Hepatocyte (in vitro differentiated cells): ENCODE results near the gene KRTAP5-7. TPM values are rescaled to one million over a fixed set of nuclear protein-coding genes. Genes with fewer than 3 reads are reported as not detected.

ENCODE experiments used
- DNase-seq: peaks from one replicate; pipeline ENCODE4 v3.0.0-alpha.2; 2016; ENCODE audit warnings: low spot score
- H2AFZ ChIP-seq: fragments of 200-600 bp; sonication (generic); 2 replicates; pipeline ENCODE4 v1.6.0; 2016; ENCODE audit warnings: antibody characterized with exemption, mild to moderate bottlenecking
- H3K27ac ChIP-seq: fragments of 200-600 bp; sonication (generic); 2 replicates; pipeline ENCODE4 v1.5.1; 2016; ENCODE audit warnings: mild to moderate bottlenecking
- H3K27me3 ChIP-seq: fragments of 200-600 bp; sonication (generic); 2 replicates; pipeline ENCODE4 v1.6.1; 2016
- H3K36me3 ChIP-seq: fragments of 200-600 bp; sonication (generic); replicated peaks from 2 replicates; pipeline ENCODE4 v1.5.1; 2016; ENCODE audit warnings: low read depth; ENCODE audit not compliant: insufficient read depth
- H3K4me1 ChIP-seq: fragments of 200-600 bp; sonication (generic); 2 replicates; pipeline ENCODE4 v1.5.1; 2016; ENCODE audit warnings: mild to moderate bottlenecking, moderate library complexity; ENCODE audit not compliant: insufficient read depth
- H3K4me2 ChIP-seq: fragments of 200-600 bp; sonication (generic); 2 replicates; pipeline ENCODE4 v1.6.0; 2016
- H3K4me3 ChIP-seq: fragments of 200-600 bp; sonication (generic); 2 replicates; pipeline ENCODE4 v1.5.1; 2016; ENCODE audit warnings: mild to moderate bottlenecking
- H3K79me2 ChIP-seq: fragments of 200-600 bp; sonication (generic); 2 replicates; pipeline ENCODE4 v1.6.0; 2017; ENCODE audit warnings: mild to moderate bottlenecking
- H3K9me2 ChIP-seq: fragments of 200-600 bp; sonication (generic); replicated peaks from 2 replicates; pipeline ENCODE4 v1.6.0; 2017; ENCODE audit warnings: mild to moderate bottlenecking; ENCODE audit not compliant: insufficient read depth
- H3K9me3 ChIP-seq: fragments of 200-600 bp; sonication (generic); 2 replicates; pipeline ENCODE4 v1.5.1; 2016; ENCODE audit warnings: low read depth, mild to moderate bottlenecking
- H4K20me1 ChIP-seq: fragments of 200-600 bp; sonication (generic); 2 replicates; pipeline ENCODE4 v1.6.0; 2016; ENCODE audit warnings: mild to moderate bottlenecking; ENCODE audit not compliant: insufficient read depth, poor library complexity, severe bottlenecking
- EZH2 ChIP-seq: fragments of 200-600 bp; sonication (generic); IDR thresholded peaks from 2 replicates; pipeline ENCODE4 v1.6.1; 2016; ENCODE audit warnings: antibody characterized with exemption, mild to moderate bottlenecking, borderline replicate concordance
- EZH2phosphoT487 ChIP-seq: fragments of 200-600 bp; sonication (generic); IDR thresholded peaks from one replicate; pipeline ENCODE4 v1.6.1; 2018; ENCODE audit warnings: antibody characterized with exemption, mild to moderate bottlenecking, low read depth, moderate library complexity; ENCODE audit not compliant: unreplicated experiment, severe bottlenecking
- WGBS: methylation state at CpG from one replicate; pipeline ENCODE4 v1.1.6; 2016; ENCODE audit warnings: low lambda C conversion rate; ENCODE audit errors: missing lambda C conversion rate; 5-methylcytosine and 5-hydroxymethylcytosine counted together
- polyA plus RNA-seq: library from polyadenylated mRNA; unstranded; fragments of >200 nt; fragmentation: Nextera tagmentation; extraction: Ambion mirVana; gene quantifications from 2 replicates; pipeline ENCODE4 v1.2.1, GENCODE V29; 2016
- total RNA-seq: library from RNA; depleted of rRNA; stranded (reverse); fragments of >200 nt; gene quantifications from 2 replicates; pipeline ENCODE4 v1.2.3, GENCODE V29; 2014
- TF ChIP-seq, protein P1 (sequence below): fragments of 200-600 bp; sonication (generic); IDR thresholded peaks from 2 replicates; pipeline ENCODE4 v1.5.1; 2016; ENCODE audit warnings: antibody characterized with exemption, mild to moderate bottlenecking; ENCODE audit not compliant: poor library complexity

Gene KRTAP5-7
- total and polyA plus RNA-seq, 2 experiments from 2014 or later: not detected

DNA sequence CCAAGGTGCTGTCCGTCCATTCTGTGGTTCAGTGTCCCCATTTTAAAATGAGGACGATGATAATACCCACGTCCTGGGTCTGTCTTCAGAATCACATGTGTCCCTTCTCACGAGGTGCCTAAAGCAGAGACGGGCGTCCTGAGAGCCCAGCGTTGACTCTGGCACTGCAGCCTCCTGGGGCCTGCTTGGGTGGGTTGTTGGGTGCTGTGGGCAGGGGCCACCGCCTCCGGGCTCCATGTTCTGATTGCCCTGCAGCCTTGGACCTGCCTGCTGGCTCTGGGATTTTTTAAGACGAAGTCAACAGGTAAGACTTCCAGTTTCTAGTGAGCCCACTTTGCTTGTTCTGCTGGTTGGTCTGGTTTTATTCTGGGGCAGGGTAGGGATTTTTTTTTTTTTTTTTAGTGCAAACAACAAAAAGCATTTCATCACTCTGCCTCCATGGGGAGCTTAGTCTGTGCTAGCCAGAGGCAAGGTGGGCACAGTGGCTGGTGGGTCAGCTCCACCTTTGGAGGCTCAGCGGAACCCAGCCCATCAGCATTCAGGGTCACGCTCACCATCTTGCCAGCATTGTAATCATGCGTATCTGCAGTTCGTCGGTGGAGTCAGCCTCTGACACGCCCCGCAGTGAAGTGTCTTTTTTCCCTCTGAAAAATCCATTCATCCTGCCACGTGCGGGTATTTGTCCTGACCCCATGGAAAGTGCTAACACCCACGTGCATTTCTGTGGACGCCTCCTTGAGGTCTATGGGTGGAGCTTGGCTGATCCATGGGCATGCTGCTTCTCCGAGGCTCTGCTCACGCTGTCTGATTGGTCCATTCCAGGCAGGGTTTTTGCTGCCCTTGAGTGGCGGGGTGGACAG is 45.7 kb upstream of the KRTAP5-7 start:
- Histone ChIP-seq H2AFZ (no peak overlapping the region), H3K4me2 (no peak overlapping the region), H3K79me2 (no peaks in the 10 kb centered on the region), H3K4me3 (no peak overlapping the region), H3K27ac (no peak overlapping the region), H3K27me3 (no peaks in the 10 kb centered on the region), H3K4me1 (peaks cover 4% of the 10 kb centered on the region), H3K36me3 (no peaks in the 10 kb centered on the region), H3K9me3 (no peaks in the 10 kb centered on the region), H4K20me1 (no peaks in the 10 kb centered on the region), H3K9me2 (no peaks in the 10 kb centered on the region)
- 83% methylated on average over 24 of the region's 24 CpGs for WGBS
- TF ChIP-seq EZH2phosphoT487 (no peak), EZH2 (no peak)
- TF ChIP-seq, protein P1, sequence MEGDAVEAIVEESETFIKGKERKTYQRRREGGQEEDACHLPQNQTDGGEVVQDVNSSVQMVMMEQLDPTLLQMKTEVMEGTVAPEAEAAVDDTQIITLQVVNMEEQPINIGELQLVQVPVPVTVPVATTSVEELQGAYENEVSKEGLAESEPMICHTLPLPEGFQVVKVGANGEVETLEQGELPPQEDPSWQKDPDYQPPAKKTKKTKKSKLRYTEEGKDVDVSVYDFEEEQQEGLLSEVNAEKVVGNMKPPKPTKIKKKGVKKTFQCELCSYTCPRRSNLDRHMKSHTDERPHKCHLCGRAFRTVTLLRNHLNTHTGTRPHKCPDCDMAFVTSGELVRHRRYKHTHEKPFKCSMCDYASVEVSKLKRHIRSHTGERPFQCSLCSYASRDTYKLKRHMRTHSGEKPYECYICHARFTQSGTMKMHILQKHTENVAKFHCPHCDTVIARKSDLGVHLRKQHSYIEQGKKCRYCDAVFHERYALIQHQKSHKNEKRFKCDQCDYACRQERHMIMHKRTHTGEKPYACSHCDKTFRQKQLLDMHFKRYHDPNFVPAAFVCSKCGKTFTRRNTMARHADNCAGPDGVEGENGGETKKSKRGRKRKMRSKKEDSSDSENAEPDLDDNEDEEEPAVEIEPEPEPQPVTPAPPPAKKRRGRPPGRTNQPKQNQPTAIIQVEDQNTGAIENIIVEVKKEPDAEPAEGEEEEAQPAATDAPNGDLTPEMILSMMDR: no peak
- no peak for DNase-seq

DNA sequence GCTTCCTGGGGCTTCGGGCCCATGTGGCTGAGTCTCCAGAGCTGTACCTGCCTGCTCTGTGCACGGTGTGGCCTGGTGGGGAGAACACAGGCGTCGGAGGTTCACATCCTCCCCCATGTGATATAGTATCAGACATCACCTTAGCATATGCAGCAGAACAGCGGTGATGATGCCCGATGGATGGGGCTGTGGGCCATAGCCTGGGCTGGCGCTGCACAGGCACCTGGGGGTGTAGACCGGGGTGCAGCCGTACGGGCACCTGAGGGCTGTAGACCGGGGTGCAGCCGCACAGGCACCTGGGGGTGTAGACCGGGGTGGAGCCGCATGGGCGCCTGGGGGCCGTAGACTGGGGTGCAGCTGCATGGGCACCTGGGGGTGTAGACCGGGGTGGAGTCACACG is 44.9 kb upstream of the KRTAP5-7 start:
- no peaks in the 10 kb centered on the region for H3K27me3 ChIP-seq
- DNase-seq: no peak
- H4K20me1 ChIP-seq: no peaks in the 10 kb centered on the region
- H3K79me2 ChIP-seq: no peaks in the 10 kb centered on the region
- H2AFZ ChIP-seq: no peak overlapping the region
- peaks cover 4% of the 10 kb centered on the region for H3K4me1 ChIP-seq
- WGBS: 95% methylated on average over 16 of the region's 18 CpGs
- no peaks in the 10 kb centered on the region for H3K9me3 ChIP-seq
- TF ChIP-seq, protein P1: no peak
- TF ChIP-seq EZH2: no peak
- TF ChIP-seq EZH2phosphoT487: no peak
- H3K4me2 ChIP-seq: no peak overlapping the region
- no peaks in the 10 kb centered on the region for H3K9me2 ChIP-seq
- H3K27ac ChIP-seq: no peak overlapping the region
- no peaks in the 10 kb centered on the region for H3K36me3 ChIP-seq
- no peak overlapping the region for H3K4me3 ChIP-seq

DNA sequence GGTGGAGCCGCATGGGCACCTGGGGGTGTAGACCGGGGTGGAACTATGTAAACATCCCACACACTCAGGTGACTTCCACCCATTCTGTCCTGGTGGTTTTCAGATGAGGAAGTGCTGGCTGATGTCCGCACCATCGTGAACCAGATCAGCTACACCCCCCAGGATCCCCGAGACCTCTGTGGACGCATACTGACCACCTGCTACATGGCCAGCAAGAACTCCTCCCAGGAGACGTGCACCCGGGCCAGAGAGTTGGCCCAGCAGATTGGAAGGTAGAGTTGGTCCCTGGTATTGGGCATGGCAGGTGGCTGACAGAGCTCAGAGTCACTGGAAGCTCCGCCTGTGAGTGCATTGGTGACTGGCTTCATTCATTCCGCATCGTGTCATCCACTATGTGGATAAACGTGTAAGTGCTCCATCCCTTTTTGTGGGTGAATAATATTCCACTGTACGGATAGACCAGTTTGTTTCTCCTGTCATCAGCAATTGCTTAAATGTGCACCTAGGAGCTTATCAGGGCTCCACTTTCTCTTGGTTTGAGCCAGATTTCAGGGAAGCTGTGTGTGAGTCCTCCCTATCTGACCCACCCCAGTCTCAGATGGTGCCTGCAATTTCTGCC is 44.2 kb upstream of the KRTAP5-7 start:
- no peak for DNase-seq

More for the DNA sequence above, 44.2 kb upstream of the KRTAP5-7 start:
- Histone ChIP-seq H3K27me3 (no peaks in the 10 kb centered on the region), H3K4me2 (no peak overlapping the region), H3K36me3 (no peaks in the 10 kb centered on the region), H3K27ac (no peak overlapping the region), H4K20me1 (no peaks in the 10 kb centered on the region), H3K4me3 (no peak overlapping the region), H3K9me3 (no peaks in the 10 kb centered on the region), H2AFZ (no peak overlapping the region), H3K4me1 (peaks cover 4% of the 10 kb centered on the region), H3K79me2 (no peaks in the 10 kb centered on the region), H3K9me2 (no peaks in the 10 kb centered on the region)
- TF ChIP-seq EZH2 (no peak), EZH2phosphoT487 (no peak)
- TF ChIP-seq, protein P1: no peak
- 96% methylated on average over 11 of the region's 13 CpGs for WGBS
